HG02884 (cell line): ENCODE results near the gene RSU1.

Source experiments
- ATAC-seq: cut with Tn5 transposase; IDR thresholded peaks from one replicate; pipeline ENCODE4 v1.9.1; 2021; ENCODE audit warnings: mild to moderate bottlenecking, moderate library complexity; ENCODE audit not compliant: unreplicated experiment

The RSU1 gene

DNA sequence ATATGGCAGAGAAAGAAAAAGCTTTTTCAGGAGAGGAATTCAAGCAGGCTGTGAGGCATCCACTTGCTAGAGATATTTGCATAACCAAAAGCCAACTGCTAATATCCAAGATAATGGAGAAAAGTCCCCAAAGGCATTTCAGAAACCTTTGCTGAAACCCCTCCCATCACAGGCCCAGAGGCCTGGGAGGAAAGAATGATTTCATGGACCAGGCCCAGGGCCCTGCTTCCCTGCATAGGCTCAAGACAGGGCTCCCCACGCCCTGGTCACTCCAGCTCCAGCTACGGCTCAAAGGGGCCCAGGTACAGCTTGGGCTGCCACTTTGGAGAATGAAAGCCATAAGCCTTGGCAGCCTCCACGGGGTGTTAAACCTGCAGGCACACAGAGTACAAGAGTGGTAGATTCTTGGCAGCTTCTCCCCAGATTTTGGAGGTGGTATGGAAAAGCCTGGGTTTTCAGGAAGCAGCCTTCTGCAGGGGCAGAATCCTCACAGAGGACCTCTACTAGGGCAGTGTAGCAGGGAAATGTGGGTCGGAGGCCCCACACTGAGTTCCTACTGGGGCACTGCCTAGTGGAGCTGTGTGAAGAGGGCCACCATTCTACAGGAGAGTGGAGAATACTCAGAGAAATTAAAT lies 5.6 kb upstream of the RSU1 start:
- no peak for ATAC-seq

DNA sequence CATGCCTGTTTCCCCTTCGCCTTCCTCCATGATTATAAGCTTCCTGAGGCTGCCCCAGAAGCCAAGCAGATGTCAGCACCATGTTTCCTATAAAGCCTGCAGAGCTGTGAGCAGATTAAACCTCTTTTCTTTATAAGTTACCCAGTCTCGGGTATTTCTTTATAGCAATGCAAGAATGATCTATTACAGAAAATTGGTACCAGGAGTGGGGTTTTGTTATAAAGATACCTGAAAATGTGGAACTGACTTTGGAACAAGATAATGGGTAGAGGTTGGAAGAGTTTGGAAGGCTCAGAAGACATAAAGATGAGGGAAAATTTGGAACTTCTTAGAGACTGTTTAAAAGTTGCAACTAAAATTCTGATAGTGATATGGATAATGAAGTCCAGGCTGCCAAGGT lies 4.8 kb upstream of the RSU1 start:
- no peak for ATAC-seq

DNA sequence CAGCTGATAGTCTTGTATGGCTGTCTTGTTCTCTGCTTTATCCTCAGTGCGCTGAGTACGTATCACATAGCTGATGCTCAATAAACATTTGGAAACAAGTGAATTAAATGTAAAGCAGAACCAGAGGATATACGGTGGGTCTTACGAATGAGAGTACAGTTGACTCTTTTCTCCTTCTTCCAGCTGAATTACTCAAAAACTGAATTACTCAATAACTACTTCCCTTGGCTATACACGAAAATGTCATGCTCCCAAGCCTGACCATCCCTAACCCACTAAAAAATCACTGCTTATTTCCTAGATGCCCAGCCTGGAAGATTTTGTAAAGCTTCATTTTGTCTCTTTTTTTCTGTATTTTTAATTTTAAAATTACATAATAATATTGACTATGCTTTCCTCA lies 3.2 kb upstream of the RSU1 start:
- no peak for ATAC-seq

DNA sequence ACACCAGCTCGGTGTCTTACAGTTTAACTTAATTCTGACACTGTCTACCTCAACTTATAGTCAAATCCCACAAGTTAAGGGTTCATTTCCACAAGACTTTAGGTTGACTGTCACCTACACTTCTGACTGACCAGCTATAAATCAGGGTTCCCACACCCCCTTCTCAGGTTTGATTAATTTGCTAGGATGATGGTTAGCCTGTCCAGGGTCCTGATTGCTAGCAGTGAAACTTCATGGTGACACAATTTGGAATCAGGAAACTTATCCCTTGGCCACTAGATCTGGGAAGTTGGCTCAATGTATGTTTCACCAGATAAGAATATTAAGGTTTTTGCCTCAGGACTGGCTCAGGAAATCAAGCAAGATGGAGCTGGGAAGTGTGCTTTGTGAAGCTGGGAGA lies 2.8 kb upstream of the RSU1 start:
- ATAC-seq, result no peak

DNA sequence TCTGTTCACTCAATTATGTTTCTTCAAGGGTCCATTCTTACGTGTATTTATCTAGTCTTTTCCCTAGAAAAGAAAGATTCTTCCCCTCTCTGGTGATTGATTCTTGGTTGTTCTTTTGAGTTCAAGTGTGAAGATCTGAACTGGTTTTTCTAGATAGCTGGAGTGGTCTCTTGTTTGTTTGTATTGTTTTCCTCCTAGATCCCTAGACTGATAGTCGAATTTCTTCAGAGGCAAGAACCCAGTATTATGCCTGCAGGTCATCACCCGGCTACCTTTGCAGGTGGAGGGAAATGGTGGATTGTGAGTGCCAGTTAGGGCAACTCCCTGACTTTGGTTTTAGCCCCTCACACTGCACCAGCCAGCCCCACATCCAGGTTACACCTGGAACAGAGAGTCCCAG lies 2.2 kb upstream of the RSU1 start:
- no peak for ATAC-seq

DNA sequence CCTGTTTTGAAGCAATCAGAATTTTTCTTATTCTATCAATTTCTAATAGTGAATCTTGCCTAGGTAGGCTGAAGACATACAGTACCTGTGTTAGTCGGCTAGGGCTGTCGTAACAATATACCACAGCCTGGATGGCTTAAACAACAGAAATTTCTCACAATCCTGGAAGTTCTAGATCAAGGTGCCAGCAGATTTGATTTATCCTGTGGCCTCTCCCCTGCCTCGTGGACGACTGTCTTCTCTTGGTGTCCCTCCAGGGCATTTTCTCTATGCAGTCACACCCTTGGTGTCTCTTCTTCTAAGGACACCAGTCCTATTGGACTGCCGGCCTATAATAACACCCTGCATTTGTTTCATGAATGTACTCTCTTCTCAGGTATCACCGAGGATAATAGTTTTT lies 1.8 kb upstream of the RSU1 start:
- no peak for ATAC-seq

DNA sequence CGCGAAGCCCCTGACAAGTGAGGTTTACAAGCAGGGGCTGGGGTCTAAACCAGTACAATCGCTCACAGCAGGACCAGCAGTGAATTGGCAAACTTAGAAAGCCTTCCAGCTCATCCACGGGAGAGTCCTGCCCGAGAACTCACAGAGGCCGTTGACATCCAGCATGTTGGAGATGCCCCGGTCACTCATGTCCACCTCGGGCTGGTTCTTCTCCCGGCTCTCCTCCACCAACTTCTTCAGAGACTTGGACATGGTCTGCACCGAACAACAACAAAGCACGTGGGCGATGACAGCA lies 447 bp downstream of the RSU1 start:
- ATAC-seq, result no peak

DNA sequence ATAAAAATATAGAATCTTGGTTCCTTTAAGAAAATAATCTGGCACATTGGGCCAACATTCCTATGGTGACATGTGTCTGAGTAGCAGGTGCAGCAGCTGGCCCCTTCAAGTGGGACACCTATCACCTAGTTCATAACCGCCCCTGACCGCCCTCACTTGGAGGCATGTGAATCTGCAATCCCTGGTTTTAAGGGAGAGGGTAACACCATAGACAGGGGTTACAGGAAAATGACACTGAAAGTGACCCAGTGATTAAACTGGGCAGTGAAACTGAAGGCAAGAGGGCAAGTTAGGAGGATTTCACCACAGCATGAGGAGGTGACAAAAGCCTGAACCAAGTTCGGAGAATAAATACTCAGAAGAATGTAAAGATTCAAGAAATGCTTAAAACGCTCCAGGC lies 1.1 kb downstream of the RSU1 start:
- ATAC-seq, result no peak

DNA sequence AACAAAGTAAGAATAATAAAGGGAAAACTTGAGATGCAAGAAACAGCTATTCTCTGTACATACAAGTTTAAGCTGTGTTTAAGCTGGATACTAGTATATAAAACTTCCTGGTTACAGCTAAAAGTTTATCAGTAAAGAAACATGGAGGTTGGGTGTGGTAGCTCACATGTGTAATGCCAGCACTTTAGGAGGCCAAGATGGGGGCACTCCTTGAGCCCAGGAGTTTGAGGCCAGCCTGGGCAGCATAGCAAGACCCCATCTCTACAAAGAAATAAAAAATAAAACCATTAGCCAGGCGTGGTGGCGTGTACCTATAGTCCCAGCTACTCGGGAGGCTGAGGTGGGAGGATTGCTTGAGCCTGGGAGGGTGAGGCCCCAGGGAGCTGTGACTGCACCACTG lies 3.2 kb downstream of the RSU1 start:
- no peak for ATAC-seq

DNA sequence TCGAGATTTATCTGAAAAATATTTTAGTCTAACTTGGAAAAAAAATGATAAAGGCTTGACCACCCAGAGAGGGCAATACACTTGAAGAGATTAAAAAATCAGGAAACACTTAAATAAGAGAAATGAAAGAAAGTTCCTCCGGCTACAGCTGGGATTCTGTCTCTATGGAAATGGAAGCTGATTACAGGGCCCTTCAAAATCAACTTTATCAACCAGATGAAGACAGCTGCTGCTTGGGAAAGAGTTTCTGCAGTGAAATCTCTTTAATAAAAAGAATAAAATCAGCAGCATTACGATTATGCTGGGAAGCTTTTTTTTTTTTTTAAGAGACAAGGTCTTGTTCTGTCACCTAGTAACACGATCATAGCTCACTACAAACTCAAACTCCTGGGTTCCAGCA lies 4.5 kb downstream of the RSU1 start:
- no peak for ATAC-seq

DNA sequence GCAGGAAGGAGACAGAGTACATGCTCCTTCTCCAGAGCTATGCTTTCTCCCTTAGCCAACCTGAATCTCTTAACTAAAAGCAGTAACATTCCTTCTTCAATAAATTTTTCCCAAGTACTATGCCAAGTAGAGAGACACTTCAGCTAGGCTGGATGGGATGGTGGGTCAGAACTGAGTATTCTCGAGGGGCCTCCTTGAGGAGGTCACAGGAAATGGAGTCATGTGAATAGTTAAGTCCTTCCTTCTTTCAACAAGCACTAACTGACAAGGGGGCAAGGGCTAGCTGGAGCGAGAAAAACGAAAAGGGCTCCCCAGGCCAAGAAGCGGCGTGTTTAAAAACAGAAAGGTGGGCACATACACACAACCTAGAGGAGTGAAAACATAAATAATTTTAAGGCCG lies 5.5 kb downstream of the RSU1 start:
- ATAC-seq, result no peak

DNA sequence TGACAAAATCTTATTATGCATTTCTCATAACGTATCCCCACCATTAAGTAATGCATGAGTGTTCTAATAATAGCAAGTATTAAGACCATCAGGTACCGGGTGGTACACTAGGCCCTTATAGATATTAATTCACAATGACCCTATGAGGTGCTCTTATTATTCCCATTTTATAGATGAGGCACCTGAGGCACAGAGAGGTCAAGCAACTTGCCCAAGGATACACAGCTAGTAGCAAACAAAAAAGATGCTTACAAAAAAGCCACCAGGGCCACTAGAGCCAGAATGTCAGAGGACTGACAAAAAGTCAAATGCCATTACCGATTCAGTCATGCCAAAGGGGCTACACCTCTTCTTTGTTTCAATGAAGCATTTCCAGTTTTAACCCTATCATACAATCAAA lies 5.9 kb downstream of the RSU1 start:
- no peak for ATAC-seq

DNA sequence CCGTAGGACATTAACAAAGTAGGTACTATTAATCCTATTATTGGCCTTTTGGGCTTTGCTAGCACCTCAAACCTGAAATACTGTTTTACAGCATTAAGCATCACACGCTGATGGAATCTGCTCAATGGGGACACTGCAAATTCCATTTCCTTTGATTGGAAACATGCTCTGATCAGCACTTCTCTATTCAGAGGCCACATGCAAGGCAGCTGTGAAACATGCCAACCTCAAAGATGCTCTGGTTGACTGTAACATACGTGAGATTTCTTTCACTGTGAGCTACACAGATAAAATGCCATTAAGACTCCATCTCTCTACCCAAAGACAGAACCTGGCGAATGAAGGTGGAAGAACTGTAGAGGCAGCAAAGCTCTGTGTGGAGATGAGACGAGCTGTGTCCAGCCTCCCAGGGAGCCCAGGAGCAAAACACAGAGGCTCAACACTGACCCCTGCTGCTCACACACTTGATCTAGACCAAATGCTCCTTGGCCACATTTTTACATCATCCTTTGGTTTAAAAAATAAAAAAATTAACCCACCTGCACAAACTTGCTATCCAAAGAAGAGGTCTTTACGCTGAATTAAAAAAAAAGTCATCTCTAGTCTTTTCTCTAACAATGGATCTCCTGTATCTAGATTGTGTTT lies 8.0 kb downstream of the RSU1 start:
- ATAC-seq, result peak; percentile 94

DNA sequence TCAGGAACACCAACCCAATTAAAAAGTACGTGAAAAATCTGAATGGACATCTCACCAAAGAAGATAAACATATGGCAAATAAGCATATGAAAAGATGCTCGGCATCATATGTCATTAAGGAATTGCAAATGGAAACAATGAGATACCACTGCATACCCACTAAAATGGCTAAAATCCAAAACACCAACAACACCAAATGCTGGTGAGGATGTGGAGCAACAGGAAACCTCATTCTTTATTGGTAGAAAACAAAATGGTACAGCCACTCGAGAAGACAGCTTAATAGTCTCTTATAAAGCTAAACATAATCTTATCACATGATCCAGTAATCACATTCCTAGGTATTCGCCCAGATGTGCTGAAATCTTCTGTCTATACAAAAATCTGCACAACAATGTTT lies 13.1 kb downstream of the RSU1 start:
- no peak for ATAC-seq

DNA sequence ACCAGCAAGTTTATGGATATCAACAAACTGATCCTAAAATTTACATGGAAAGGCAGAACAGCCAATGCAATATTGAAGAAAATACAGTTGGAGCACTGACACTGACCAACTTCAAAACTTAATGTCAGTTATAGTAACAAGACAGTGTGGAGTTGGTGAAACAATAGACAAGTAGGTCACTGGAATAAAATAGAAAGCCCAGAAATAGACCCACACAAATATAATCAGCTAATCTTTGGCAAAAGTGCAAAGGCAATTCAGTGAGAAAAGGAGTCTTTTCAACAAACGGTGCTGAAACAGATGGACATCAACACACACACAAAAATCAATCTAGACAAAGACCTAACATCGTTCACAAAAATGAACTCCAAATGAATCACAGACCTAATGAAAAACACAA lies 13.8 kb downstream of the RSU1 start:
- ATAC-seq, result no peak

DNA sequence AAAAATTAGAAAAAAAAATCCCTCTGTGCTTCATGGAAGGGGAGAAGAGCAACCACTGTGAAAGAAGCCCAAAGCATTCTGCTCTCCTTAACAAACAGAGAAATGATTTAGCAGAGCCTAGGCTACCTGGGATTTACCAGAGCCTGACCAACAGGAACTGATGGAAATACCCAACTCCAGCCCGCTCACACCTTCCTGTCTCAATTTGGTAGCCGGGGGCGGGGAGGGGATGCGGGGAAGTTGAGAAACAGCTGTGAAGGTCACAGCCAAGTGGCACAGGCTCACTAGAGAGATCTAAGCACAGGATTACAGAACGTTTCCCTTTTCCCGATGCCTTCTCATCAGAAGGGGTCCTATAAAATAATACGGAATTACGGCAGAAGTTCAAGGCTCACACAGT lies 17.6 kb downstream of the RSU1 start:
- ATAC-seq, result peak; percentile 87

DNA sequence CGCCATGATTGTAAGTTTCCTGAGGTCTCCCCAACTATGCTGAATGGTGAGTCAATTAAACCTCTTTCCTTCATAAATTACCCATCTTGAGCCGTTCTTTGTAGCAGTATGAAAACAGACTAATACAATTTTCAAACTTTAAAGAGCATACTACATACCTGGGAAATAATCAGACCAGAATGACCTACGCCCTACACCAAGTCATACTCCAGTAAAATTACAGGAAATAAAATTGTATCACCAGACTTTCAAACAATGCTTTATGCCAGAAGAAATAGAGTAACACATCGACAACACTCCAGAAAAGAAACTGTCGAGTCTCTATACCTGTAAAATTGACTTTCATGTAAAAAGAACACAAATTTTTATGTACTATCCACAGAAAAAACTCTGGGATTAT lies 18.7 kb downstream of the RSU1 start:
- ATAC-seq, result no peak

DNA sequence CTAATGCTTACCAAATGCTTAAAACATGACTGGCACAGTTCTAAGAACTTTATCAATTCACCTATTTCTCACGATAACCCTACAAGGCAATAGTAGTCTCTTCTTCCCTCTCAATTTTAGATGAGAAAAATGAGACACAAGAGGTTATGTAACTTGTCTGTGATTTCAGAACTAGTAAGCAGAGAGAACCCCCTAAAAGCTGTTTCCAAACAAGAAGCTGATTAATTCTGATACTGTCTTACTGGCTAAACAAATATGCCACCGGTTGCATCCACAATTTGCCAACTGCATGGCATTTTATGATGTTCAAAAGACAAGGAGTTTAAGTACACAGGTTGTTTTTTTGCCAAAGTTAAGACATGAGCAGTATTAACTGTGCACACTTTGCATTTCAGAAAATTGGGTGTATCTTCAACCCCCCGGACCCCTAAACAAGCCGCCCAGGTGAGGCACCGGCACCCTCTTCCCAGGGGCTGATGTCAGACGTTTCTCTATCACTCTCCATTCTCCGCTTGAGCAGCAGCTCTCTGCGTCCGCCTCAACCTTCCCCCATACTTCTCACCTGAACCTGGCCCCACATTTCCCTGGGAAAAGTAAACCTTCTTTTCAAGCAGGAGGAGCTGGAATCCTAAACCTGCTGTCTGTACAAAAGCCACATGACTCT lies 21.7 kb downstream of the RSU1 start:
- no peak for ATAC-seq

DNA sequence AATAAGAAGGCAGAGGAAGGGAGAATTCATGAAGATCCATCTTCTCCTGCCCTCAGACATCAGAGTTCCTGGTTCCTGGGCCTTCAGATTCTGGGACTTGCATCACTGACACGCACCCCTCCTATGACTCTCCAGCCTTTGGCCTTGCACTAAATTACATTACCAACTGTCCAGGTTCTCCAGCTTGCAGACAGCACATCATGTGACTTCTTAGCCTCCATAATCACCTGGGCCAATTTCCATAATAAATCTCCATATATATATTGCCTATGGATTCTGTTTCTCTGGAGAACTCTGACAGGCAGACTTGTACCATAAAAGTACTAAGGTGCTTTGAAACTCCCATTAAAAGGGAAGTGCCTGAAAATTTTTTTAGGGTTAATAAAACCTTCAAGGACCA lies 23.2 kb downstream of the RSU1 start:
- no peak for ATAC-seq

DNA sequence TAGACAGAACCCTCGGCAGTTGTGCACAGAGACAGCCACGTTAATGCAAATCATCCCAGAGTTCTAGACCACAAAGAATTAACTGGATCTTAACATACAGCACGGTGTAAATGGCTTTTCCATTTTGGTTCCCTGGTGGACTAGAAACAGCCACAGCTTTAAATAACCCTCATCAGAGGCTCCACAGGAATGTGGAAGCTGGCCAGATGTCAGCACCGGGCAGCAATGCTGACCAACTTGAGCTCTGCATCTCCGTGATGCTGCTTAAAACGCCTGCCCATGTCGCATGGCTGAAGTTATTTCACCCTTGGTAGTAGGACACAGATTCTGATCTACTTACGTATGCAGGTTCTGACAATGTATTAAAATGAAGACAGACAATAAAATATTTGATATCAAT lies 24.5 kb downstream of the RSU1 start:
- no peak for ATAC-seq

DNA sequence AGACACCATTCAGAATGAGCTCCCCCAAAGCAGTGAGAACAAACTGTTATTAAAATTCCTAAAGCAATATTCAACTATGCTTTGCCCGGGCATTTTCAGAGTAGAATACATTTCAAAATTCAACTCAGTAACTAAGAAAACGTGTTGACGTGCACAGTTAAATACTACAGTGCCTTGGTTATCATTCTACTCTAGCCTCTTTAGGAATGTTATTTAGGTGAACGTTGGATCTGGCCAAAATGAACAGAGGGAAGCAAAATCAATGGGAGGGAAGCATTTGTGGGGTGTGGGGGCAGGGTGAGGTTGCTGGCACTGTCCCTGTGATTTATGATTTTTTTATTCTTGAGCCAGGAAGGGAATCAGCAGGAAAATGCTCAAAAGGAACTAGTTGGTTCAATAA lies 27.5 kb downstream of the RSU1 start:
- ATAC-seq, result no peak

DNA sequence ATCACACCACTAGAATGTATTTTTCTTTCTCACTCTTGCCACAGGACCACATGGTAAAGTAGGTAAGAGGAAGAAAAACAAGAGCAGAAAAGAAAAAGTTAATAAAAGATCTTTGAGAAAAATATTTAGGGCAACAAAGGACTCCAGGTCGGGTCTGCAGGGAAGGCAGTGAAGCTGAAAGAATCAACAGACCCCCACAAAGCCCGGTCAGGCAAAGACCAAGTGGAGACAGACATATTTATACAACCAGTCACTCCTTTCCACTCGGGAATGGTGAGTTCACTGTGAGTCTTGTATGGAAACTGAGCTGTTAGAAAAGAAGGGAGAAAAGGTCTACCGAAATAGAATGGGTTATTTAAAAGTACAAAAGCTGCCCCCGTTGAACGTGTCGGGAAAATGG lies 28.0 kb downstream of the RSU1 start:
- no peak for ATAC-seq

DNA sequence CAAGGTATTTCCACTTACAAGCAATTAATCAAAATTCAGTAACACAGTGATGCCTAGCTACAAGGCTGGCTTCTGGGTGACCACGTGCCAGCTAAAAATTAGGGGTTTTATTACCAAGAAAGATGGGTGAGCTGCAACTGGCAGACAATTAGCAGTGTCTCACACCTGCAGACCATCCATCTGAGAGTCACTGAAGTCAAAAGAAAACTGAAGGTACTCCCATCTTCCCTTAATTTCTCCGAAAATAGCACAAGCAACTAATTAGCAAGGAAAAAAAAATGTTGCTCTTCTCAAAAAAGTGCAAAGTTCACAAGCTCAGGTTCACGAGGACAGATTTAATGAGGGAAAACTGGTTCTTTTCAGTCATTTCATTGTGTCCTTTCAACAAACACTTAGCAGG lies 28.4 kb downstream of the RSU1 start:
- no peak for ATAC-seq
